Psoas muscle (tissue), 8 donors: Measurements from ENCODE around the gene GLI1. TPM values are rescaled to one million over a fixed set of nuclear protein-coding genes. Genes with fewer than 3 reads are reported as not detected.

Experiments
- ATAC-seq, 4 donors: fragments of 200-7000 bp; cut with Tn5 transposase; one replicate each; pipeline ENCODE4 v1.9.1; 2020; ENCODE audit warnings: moderate library complexity in 3 of 4, mild to moderate bottlenecking in 2 of 4
- DNase-seq, 2 donors: peaks; one replicate each; pipeline ENCODE4 v3.0.0-alpha.2; 2020
- H3K27ac ChIP-seq: fragments of 200-600 bp; one replicate; pipeline ENCODE4 v1.8.0; 2022
- H3K27me3 ChIP-seq, 3 donors: fragments of 200-600 bp in 1 of 3; one replicate each; pipeline versions ENCODE4 v1.6.1 to v1.8.0; 2013 to 2022; ENCODE audit warnings: low read length in 2 of 3, mild to moderate bottlenecking in 2 of 3, moderate library complexity in 1 of 3; ENCODE audit not compliant: insufficient read depth in 3 of 3
- H3K36me3 ChIP-seq, 2 donors: fragments of 200-600 bp in 1 of 2; one replicate each; pipeline versions ENCODE4 v1.6.1 to v1.8.0; 2013 to 2022; ENCODE audit warnings: low read depth in 1 of 2, mild to moderate bottlenecking in 1 of 2, moderate library complexity in 1 of 2; ENCODE audit not compliant: insufficient read depth in 1 of 2
- H3K4me1 ChIP-seq: fragments of 200-600 bp; one replicate; pipeline ENCODE4 v1.8.0; 2022
- H3K4me3 ChIP-seq: fragments of 200-600 bp; one replicate; pipeline ENCODE4 v1.8.0; 2022; ENCODE audit warnings: mild to moderate bottlenecking
- H3K9me3 ChIP-seq: fragments of 200-600 bp; one replicate; pipeline ENCODE4 v1.8.0; 2022
- CTCF ChIP-seq: fragments of 200-600 bp; IDR thresholded peaks from one replicate; pipeline ENCODE4 v1.8.0; 2022; ENCODE audit warnings: antibody characterized with exemption
- WGBS, 3 donors: extraction: QIAGEN DNeasy Blood & Tissue Kit; methylation state at CpG; one replicate each; pipeline versions ENCODE4 v1.1.6 to v1.1.7; 2013; 5-methylcytosine and 5-hydroxymethylcytosine counted together
- intact Hi-C, 2 donors: fragments of 100-400 bp; cut with DNase I; formaldehyde crosslinking; loops; one replicate each; pipeline versions ENCODE4 v1.11.0 to v1.14.2; 2022
- polyA plus RNA-seq, 3 donors: library from polyadenylated mRNA; stranded (reverse); fragments of 200-250 nt; gene quantifications; one replicate each; pipeline ENCODE4 v1.2.3, GENCODE V29; 2013
- total RNA-seq, 4 donors: library from RNA; stranded (reverse); fragmentation: NEBNext Ultra II Directional in 2 of 4; extraction: Animal tissue kit (Norgen Biotek cat#: 25700) in 2 of 4; gene quantifications; one replicate each; pipeline versions ENCODE4 v1.2.1 to v1.2.4, GENCODE V29; 2021 to 2023
- donor health status: healthy with polysubstance abuse.
- donor health status: DM: no; HTN: no; CAD: no; lungs with moderate emphysema.
- donor health status: Bipolar disorder and iron deficiency.
- donor health status: healthy.
- donor health status: DM: yes; HTN: yes; CAD: no.
- donor health status: DM: no; HTN: no; CAD: no.
- donor health status: DM: no; HTN: no; CAD: no.
- donor health status: DM: yes; HTN: yes; CAD: no.

Gene GLI1
- total and polyA plus RNA-seq, 7 donors = 0.07 to 0.86 (median 0.29) TPM; not detected in 1

DNA sequence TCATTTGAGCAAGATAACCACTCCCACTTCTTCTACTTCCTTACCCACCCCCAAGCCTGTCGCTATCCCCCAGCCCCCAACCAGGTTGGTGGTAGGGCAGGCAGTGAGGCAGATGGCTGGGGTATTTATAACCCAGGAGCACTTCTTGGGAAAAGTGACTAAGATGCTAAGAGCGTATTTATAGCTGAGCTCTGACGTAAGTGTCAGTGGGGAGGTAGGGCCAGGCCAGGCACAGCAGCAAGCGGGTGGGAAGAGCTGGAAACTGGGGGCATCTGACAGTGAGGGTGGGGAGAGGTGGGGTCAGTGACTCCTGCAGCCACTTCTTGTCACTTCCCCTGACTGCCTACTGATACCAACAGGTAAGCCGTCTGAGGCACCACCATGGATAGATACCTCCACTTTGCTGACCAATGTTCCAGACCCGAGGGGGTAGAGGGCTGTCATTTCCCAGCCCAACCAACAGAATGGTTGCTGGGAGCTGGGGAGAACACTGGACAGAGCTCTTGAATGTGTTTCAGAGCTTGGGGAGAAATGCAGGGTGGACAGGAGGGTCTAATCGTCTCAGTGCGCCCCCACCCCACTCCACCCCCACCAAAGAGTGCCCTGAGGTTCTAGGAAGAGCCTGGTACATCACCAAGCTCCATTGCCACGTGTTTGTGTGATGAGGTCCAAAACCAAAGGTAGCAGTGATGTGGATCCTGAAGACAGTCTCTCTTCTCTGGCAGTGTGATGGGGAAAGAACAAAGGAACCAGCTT lies 7.2 kb upstream of the GLI1 start:
- H3K27me3 ChIP-seq = no peaks in the 10 kb centered on the region
- peak overlapping the region; percentile 39 for H3K4me3 ChIP-seq
- intact Hi-C loops = loop anchor here (2.0 to 5.0 kb wide), 2 partner anchors 146 to 150 kb away; no protein-coding TSS in a partner anchor
- H3K36me3 ChIP-seq = no peaks in the 10 kb centered on the region
- peak overlapping the region; percentile 87 for H3K27ac ChIP-seq
- peak; percentile 79 to 88 (median 83) for ATAC-seq
- WGBS, 3 donors = 7 to 13% (median 9%) methylated on average over 9 of the region's 9 CpGs
- H3K4me1 ChIP-seq = peaks cover 35% of the 10 kb centered on the region
- no peak for TF ChIP-seq CTCF
- DNase-seq = peak; percentile 38 to 64
- H3K9me3 ChIP-seq = no peaks in the 10 kb centered on the region

DNA sequence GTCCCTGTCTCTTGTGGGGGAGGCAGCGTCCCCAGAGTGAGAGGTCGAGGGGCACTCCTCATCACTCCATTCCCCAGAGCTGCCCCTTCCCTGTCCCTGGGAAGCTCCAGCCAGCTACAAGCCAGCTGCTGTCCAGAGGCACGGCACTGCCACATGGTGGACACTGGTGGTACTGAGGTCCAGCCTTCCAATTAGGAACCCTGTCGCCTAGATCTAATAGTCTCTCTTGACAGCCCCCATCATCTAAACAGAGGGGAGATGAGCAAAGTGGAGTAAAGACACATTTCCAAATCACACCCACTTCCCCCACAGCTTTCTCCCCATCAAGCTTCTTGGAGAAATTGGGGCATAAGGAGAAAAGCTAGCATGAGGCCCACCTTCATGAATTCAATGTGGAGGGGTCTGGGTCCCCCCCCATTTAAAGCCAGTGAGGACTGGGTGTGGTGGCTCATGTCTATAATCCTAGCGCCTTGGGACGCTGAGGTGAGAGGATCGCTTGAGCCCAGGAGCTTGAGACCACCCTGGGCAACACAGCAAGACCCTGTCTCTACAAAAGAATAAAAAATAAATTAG lies 6.6 kb upstream of the GLI1 start:
- Histone ChIP-seq H3K4me1 (peaks cover 35% of the 10 kb centered on the region), H3K36me3 (no peaks in the 10 kb centered on the region), H3K9me3 (no peaks in the 10 kb centered on the region), H3K27ac (peak overlapping the region; percentile 87), H3K27me3 (no peaks in the 10 kb centered on the region), H3K4me3 (peak overlapping the region; percentile 39)
- intact Hi-C loops = loop anchor here (2.0 to 5.0 kb wide), 2 partner anchors 146 to 151 kb away; no protein-coding TSS in a partner anchor
- peak; percentile 80 to 90 for DNase-seq
- WGBS, 3 donors = 18 to 24% (median 22%) methylated on average over 7 of the region's 7 CpGs
- peak; percentile 71 to 87 (median 81) for ATAC-seq
- TF ChIP-seq CTCF = peak; percentile 90

DNA sequence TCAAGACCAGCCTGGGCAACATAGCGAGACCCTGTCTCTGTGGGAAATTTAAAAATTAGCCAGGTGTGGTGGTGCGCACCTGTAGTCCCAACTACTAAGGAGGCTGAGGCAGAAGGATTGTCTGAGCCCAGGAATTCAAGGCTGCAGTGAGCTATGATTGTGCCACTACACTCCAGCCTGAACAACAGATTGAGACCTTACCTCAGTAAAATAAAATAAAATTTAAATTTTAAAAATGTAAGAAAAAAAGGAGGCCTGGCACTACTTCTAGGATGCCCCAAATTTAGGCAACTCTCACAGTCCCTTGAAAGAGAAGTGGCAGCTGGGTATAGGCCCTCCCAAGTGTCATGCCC lies 5.4 kb upstream of the GLI1 start:
- no peak for DNase-seq
- Histone ChIP-seq H3K9me3 (no peaks in the 10 kb centered on the region), H3K27ac (peak overlapping the region; percentile 65), H3K27me3 (no peaks in the 10 kb centered on the region), H3K4me3 (no peak overlapping the region), H3K36me3 (no peaks in the 10 kb centered on the region), H3K4me1 (peaks cover 35% of the 10 kb centered on the region)
- 96 to 100% (median 99%) methylated on average over 2 of the region's 2 CpGs for whole genome bisulfite sequencing, 3 donors
- intact Hi-C loops = loop anchor here in 1 of 2 donors (5.0 kb wide), 1 partner anchor 152 kb away; no protein-coding TSS in a partner anchor
- TF ChIP-seq CTCF = no peak
- ATAC-seq = no peak

GRCh38 chr12:57454566-57455373 lies 4.8 kb upstream of the GLI1 start, which contains the start of gene INHBE:
Gene INHBE, plus strand, starts transcription at chr12:57455307. Its CDS starts 230 bp downstream, at chr12:57455537.
- peak within 1 kb of the TSS; percentile 34 for H3K4me3 ChIP-seq
- no peaks in the 10 kb centered on the region for H3K27me3 ChIP-seq
- DNase-seq (peak; percentile 64 to 80), ATAC-seq (peak; percentile 21 to 66 (median 40))
- H3K27ac ChIP-seq = peak within 1 kb of the TSS; percentile 65
- TF ChIP-seq CTCF = no peak
- no peaks in the 10 kb centered on the region for H3K36me3 ChIP-seq
- 22 to 23% (median 23%) methylated on average over 9 to 10 of the region's 10 CpGs for WGBS, 3 donors
- H3K9me3 ChIP-seq = no peaks in the 10 kb centered on the region
- peaks cover 35% of the 10 kb centered on the region for H3K4me1 ChIP-seq
- intact Hi-C loops = loop anchor here (5.0 kb wide), 2 partner anchors 152 to 192 kb away; no protein-coding TSS in a partner anchor
